ENCODE measurements around the gene KCNH3. TPM values are rescaled to one million over a fixed set of nuclear protein-coding genes. Genes with fewer than 3 reads are reported as not detected.

Gene KCNH3
- total and polyA plus RNA-seq, 2 experiments from 2014 or later: 0.21 to 0.52 TPM

GRCh38 chr12:49598527-49598926, 59.7 kb downstream of the KCNH3 start (continued):
- TF ChIP-seq ZNF462 (CRISPR knock-in tag; IDR thresholded peaks at IDR 0.05) (no peak), CTCF (conservative IDR thresholded peaks at IDR 0.05; ENCODE audit: low read depth in 2 of 2) (no peak), EZH2 (IDR thresholded peaks at IDR 0.05; ENCODE audit: low read depth, unreplicated experiment) (no peak), ETS1 (IDR thresholded peaks at IDR 0.05) (no peak), STAT1 (IDR thresholded peaks at IDR 0.05; ENCODE audit: unreplicated experiment) (no peak), EZH2phosphoT487 (IDR thresholded peaks at IDR 0.05; ENCODE audit: unreplicated experiment) (no peak), CREB1 (CRISPR knock-in tag; IDR thresholded peaks at IDR 0.05; ENCODE audit: low read depth) (no peak), POLR2AphosphoS5 (IDR thresholded peaks at IDR 0.05; ENCODE audit: low read depth) (no peak)

All from GM23338 (cell line).